Measurements from ENCODE around the gene RRP36. TPM values are rescaled to one million over a fixed set of nuclear protein-coding genes. Genes with fewer than 3 reads are reported as not detected.

The RRP36 gene
- total and polyA plus RNA-seq, 4 donors, result 23.4 to 33.4 (median 26.2) TPM

GRCh38 chr6:43014434-43014909 is 7.0 kb upstream of the RRP36 start:
- peak overlapping the region in 1 of 2 donors; percentile 46 for H3K27ac ChIP-seq (ENCODE audit: low read depth in 1 of 2, low read length in 2 of 2)
- no peak for DNase-seq (ENCODE audit: low spot score)
- 1% methylated on average over 7 of the region's 7 CpGs for WGBS
- no peaks in the 10 kb centered on the region for H3K9me3 ChIP-seq (ENCODE audit: control insufficient read depth in 4 of 4, low read length in 3 of 4)
- peak overlapping the region; percentile 64 to 89 (median 64) for H3K4me3 ChIP-seq (ENCODE audit: low read depth in 1 of 3, low read length in 3 of 3)
- H3K27me3 ChIP-seq (ENCODE audit: control insufficient read depth in 4 of 4, insufficient read depth in 4 of 4, low read length in 3 of 4), result no peaks in the 10 kb centered on the region
- peak overlapping the region in 1 of 2 donors; percentile 72 for H3K9ac ChIP-seq (ENCODE audit: low read depth in 1 of 2, low read length in 2 of 2)
- TF ChIP-seq REST (IDR thresholded peaks at IDR 0.05) (no peak), ZBTB33 (IDR thresholded peaks at IDR 0.05) (no peak), RAD21 (IDR thresholded peaks at IDR 0.05) (no peak), RXRA (IDR thresholded peaks at IDR 0.05) (no peak), MAX (IDR thresholded peaks at IDR 0.05) (no peak), JUND (IDR thresholded peaks at IDR 0.05) (no peak), HNF4G (IDR thresholded peaks at IDR 0.05) (no peak), FOXA2 (IDR thresholded peaks at IDR 0.05) (no peak), FOXA1 (IDR thresholded peaks at IDR 0.05) (no peak), YY1 (IDR thresholded peaks at IDR 0.05) (no peak), NR2F2 (IDR thresholded peaks at IDR 0.05) (no peak), ATF3 (IDR thresholded peaks at IDR 0.05) (no peak), HNF4A (conservative IDR thresholded peaks at IDR 0.05) (no peak), GABPA (IDR thresholded peaks at IDR 0.05 in 1 of 2, conservative IDR thresholded peaks at IDR 0.05 in 1 of 2) (no peak), SP1 (IDR thresholded peaks at IDR 0.05) (no peak)
- H3K36me3 ChIP-seq (ENCODE audit: control insufficient read depth in 4 of 4, insufficient read depth in 3 of 4, low read depth in 1 of 4, low read length in 3 of 4), result peaks cover 2 to 49% (median 26%) of the 10 kb centered on the region in 4 donors
- peaks cover 3 to 36% (median 23%) of the 10 kb centered on the region in 4 donors for H3K4me1 ChIP-seq (ENCODE audit: control insufficient read depth in 4 of 4, insufficient read depth in 4 of 4, low read length in 3 of 4)

GRCh38 chr6:43016176-43016942 is 5.1 kb upstream of the RRP36 start:
- Histone ChIP-seq H3K9me3 (ENCODE audit: control insufficient read depth in 4 of 4, low read length in 3 of 4) (no peaks in the 10 kb centered on the region), H3K27me3 (ENCODE audit: control insufficient read depth in 4 of 4, insufficient read depth in 4 of 4, low read length in 3 of 4) (no peaks in the 10 kb centered on the region), H3K27ac (ENCODE audit: low read depth in 1 of 2, low read length in 2 of 2) (no peak overlapping the region), H3K36me3 (ENCODE audit: control insufficient read depth in 4 of 4, insufficient read depth in 3 of 4, low read depth in 1 of 4, low read length in 3 of 4) (peaks cover 0 to 33% (median 17%) of the 10 kb centered on the region in 4 donors), H3K4me1 (ENCODE audit: control insufficient read depth in 4 of 4, insufficient read depth in 4 of 4, low read length in 3 of 4) (peaks cover 5 to 42% (median 29%) of the 10 kb centered on the region in 4 donors), H3K9ac (ENCODE audit: low read depth in 1 of 2, low read length in 2 of 2) (no peak overlapping the region), H3K4me3 (ENCODE audit: low read depth in 1 of 3, low read length in 3 of 3) (no peak overlapping the region)
- TF ChIP-seq FOXA1 (IDR thresholded peaks at IDR 0.05), result no peak
- TF ChIP-seq EGR1 (IDR thresholded peaks at IDR 0.05; ENCODE audit: low read depth in 2 of 2), result no peak
- no peak for TF ChIP-seq SP1 (IDR thresholded peaks at IDR 0.05)
- no peak for TF ChIP-seq REST (IDR thresholded peaks at IDR 0.05)
- TF ChIP-seq ATF3 (IDR thresholded peaks at IDR 0.05), result no peak
- no peak for TF ChIP-seq YY1 (IDR thresholded peaks at IDR 0.05)
- TF ChIP-seq ZBTB33 (IDR thresholded peaks at IDR 0.05), result no peak
- no peak for DNase-seq (ENCODE audit: low spot score)
- WGBS, result 83% methylated on average over 7 of the region's 7 CpGs
